ENCODE data around the gene PPP1R1B. TPM values are rescaled to one million over a fixed set of nuclear protein-coding genes. Genes with fewer than 3 reads are reported as not detected.
A peak's percentile ranks its signal among the peaks of the same experiment; 100 is the strongest.

PPP1R1B gene
- total and polyA plus RNA-seq, 2 of the 4 experiments (the other 2 are of a cell fraction) = not detected

DNA sequence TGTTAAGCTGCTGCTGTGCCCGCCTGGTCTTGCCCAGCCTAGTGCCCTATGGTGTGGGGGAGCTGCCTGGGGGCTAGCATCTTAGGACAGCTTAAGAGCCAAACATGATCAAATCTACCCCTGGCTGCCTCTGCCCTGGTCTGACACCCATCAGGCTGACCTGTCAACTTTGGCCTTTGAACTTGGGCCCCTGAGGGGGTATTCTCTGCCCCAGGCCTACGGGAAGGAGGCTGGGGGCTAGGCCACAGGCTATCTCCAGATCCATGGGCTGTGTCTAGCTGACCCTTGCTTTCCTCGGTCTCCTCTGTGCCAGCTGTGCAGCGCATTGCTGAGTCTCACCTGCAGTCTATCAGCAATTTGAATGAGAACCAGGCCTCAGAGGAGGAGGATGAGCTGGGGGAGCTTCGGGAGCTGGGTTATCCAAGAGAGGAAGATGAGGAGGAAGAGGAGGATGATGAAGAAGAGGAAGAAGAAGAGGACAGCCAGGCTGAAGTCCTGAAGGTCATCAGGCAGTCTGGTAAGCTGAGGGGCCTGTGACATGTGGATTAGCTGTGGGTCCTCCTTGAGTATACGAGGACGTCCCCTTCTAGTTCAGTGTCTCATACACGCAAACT is 6.9 kb downstream of the PPP1R1B start:
- Histone ChIP-seq H3K4me2 (ENCODE audit: low read depth, low read length) (no peak overlapping the region), H2BK120ac (ENCODE audit: low read depth, low read length) (no peak overlapping the region), H3K27ac (ENCODE audit: insufficient read depth, low read length) (no peak overlapping the region), H3K4me3 (ENCODE audit: insufficient read depth, low read depth, low read length) (no peak overlapping the region), H2AK9ac (replicated peaks; ENCODE audit: low read depth, low read length, poor library complexity) (no peak overlapping the region), H2BK15ac (ENCODE audit: low read depth, low read length) (no peak overlapping the region), H2BK5ac (ENCODE audit: low read depth, low read length, poor library complexity, severe bottlenecking) (no peak overlapping the region), H3K18ac (ENCODE audit: low read depth, low read length) (no peak overlapping the region), H4K91ac (ENCODE audit: insufficient read depth, low read depth, low read length) (no peak overlapping the region), H3K79me1 (ENCODE audit: low read depth in 1 of 2, low read length in 2 of 2) (peaks cover 15 to 24% of the 10 kb centered on the region in 2 experiments), H3K4me1 (ENCODE audit: control insufficient read depth, insufficient read depth, low read length) (peaks cover 15% of the 10 kb centered on the region), H4K5ac (ENCODE audit: low read depth, low read length) (no peak overlapping the region), H2AK5ac (ENCODE audit: low read depth, low read length) (no peak overlapping the region), H4K20me1 (ENCODE audit: insufficient read depth, low read length) (no peaks in the 10 kb centered on the region; the same call in 1 of the 2 replicates), H3K9ac (ENCODE audit: low read depth, low read length) (no peak overlapping the region), H3K23ac (ENCODE audit: low read depth, low read length) (no peak overlapping the region), H3K36me3 (ENCODE audit: control insufficient read depth, insufficient read depth, low read length) (no peaks in the 10 kb centered on the region), H3K27me3 (ENCODE audit: control insufficient read depth, insufficient read depth, low read length) (peaks cover 39% of the 10 kb centered on the region), H3K9me3 (ENCODE audit: control insufficient read depth, insufficient read depth, low read length) (no peaks in the 10 kb centered on the region), H3K9me1 (ENCODE audit: insufficient read depth, low read length) (peaks cover 17% of the 10 kb centered on the region), H3K4ac (ENCODE audit: low read depth, low read length) (no peak overlapping the region), H3K56ac (ENCODE audit: extremely low read depth, insufficient read depth, low read length) (no peak overlapping the region), H4K8ac (ENCODE audit: low read depth in 2 of 2, low read length in 2 of 2) (no peak overlapping the region), H2AFZ (replicated peaks; ENCODE audit: low read length, poor library complexity) (peak overlapping the region; percentile 41), H2BK20ac (ENCODE audit: low read depth, low read length) (no peak overlapping the region), H3K14ac (replicated peaks; ENCODE audit: low read depth, low read length) (no peak overlapping the region)
- WGBS, 2 experiments (ENCODE audit: extremely low coverage in 2 of 2, insufficient read length in 1 of 2) = 60% methylated on average over 3 of the region's 8 CpGs; no CpG with 5 or more reads in 1 of the 2 experiments
- CTCF ChIA-PET = interaction anchor here (1.3 to 2.5 kb wide), 3 partner anchors 10 to 35 kb away, joined by 3 to 9 read pairs (median 8); partner anchors contain the start of gene PNMT
- TF ChIP-seq, protein P1, sequence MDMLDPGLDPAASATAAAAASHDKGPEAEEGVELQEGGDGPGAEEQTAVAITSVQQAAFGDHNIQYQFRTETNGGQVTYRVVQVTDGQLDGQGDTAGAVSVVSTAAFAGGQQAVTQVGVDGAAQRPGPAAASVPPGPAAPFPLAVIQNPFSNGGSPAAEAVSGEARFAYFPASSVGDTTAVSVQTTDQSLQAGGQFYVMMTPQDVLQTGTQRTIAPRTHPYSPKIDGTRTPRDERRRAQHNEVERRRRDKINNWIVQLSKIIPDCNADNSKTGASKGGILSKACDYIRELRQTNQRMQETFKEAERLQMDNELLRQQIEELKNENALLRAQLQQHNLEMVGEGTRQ (IDR thresholded peaks at IDR 0.05; ENCODE audit: low read depth, low read length) = no peak
- no peak for TF ChIP-seq RAD21 (IDR thresholded peaks at IDR 0.05; ENCODE audit: low read length)
- TF ChIP-seq CEBPB (IDR thresholded peaks at IDR 0.05; ENCODE audit: low read depth, low read length) = no peak
- no peak for TF ChIP-seq POLR2A (IDR thresholded peaks at IDR 0.05; ENCODE audit: low read depth, low read length)
- TF ChIP-seq, protein P2, sequence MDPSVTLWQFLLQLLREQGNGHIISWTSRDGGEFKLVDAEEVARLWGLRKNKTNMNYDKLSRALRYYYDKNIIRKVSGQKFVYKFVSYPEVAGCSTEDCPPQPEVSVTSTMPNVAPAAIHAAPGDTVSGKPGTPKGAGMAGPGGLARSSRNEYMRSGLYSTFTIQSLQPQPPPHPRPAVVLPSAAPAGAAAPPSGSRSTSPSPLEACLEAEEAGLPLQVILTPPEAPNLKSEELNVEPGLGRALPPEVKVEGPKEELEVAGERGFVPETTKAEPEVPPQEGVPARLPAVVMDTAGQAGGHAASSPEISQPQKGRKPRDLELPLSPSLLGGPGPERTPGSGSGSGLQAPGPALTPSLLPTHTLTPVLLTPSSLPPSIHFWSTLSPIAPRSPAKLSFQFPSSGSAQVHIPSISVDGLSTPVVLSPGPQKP (IDR thresholded peaks at IDR 0.05; ENCODE audit: borderline replicate concordance, low read depth, low read length) = no peak
- no peak for TF ChIP-seq CHD1 (IDR thresholded peaks at IDR 0.05; ENCODE audit: low read depth, low read length)
- no peak for TF ChIP-seq MAZ (IDR thresholded peaks at IDR 0.05; ENCODE audit: borderline replicate concordance, low read depth, low read length)
- TF ChIP-seq, protein P3, sequence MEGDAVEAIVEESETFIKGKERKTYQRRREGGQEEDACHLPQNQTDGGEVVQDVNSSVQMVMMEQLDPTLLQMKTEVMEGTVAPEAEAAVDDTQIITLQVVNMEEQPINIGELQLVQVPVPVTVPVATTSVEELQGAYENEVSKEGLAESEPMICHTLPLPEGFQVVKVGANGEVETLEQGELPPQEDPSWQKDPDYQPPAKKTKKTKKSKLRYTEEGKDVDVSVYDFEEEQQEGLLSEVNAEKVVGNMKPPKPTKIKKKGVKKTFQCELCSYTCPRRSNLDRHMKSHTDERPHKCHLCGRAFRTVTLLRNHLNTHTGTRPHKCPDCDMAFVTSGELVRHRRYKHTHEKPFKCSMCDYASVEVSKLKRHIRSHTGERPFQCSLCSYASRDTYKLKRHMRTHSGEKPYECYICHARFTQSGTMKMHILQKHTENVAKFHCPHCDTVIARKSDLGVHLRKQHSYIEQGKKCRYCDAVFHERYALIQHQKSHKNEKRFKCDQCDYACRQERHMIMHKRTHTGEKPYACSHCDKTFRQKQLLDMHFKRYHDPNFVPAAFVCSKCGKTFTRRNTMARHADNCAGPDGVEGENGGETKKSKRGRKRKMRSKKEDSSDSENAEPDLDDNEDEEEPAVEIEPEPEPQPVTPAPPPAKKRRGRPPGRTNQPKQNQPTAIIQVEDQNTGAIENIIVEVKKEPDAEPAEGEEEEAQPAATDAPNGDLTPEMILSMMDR (conservative IDR thresholded peaks at IDR 0.05; ENCODE audit: low read depth, low read length) = no peak
- no peak for TF ChIP-seq RCOR1 (IDR thresholded peaks at IDR 0.05; ENCODE audit: insufficient replicate concordance, low read length)
- TF ChIP-seq NFE2L2 (IDR thresholded peaks at IDR 0.05; ENCODE audit: low read depth, low read length) = no peak
- TF ChIP-seq SMC3 (IDR thresholded peaks at IDR 0.05; ENCODE audit: low read depth, low read length) = no peak
- no peak for TF ChIP-seq MAFK (IDR thresholded peaks at IDR 0.05; ENCODE audit: low read depth, low read length)
- no peak for TF ChIP-seq FOS (IDR thresholded peaks at IDR 0.05; ENCODE audit: low read depth, low read length)
- no peak for TF ChIP-seq MXI1 (IDR thresholded peaks at IDR 0.05; ENCODE audit: borderline replicate concordance, low read depth, low read length)
- TF ChIP-seq RFX5 (IDR thresholded peaks at IDR 0.05; ENCODE audit: low read depth, low read length) = no peak
- no peak for TF ChIP-seq BHLHE40 (IDR thresholded peaks at IDR 0.05; ENCODE audit: low read depth, low read length)
- dilution Hi-C loops (cut with HindIII; ENCODE audit: low sequenced_read_pairs, unreplicated experiment) (no loop called here), intact Hi-C loops (cut with micrococcal nuclease) (no loop called here), in situ Hi-C loops (cut with MboI; ENCODE audit: low sequenced_read_pairs) (no loop called here)
- POLR2A ChIA-PET (ENCODE audit: unreplicated experiment) = no interaction called here
- DNase-seq (no peak), ATAC-seq (ENCODE audit: low read depth) (no peak)
- BruUV-seq (replicated peaks) = no TSS peak
